ENCODE data around the gene CARHSP1. TPM values are rescaled to one million over a fixed set of nuclear protein-coding genes. Genes with fewer than 3 reads are reported as not detected.

CARHSP1 gene
- total and polyA plus RNA-seq, 9 of the 15 experiments (the other 6 are each of a cell fraction or from before 2014, with no cell fraction given): 5.8 to 114 (median 41.1) TPM

GRCh38 chr16:8859913-8860881 lies 8.6 kb downstream of the CARHSP1 start:
- Histone ChIP-seq H3K9me1 (ENCODE audit: control insufficient read depth, insufficient read depth, low read length) (peaks cover 15% of the 10 kb centered on the region), H4K20me1 (replicated peaks; ENCODE audit: control insufficient read depth, insufficient read depth, low read length) (peaks cover 36% of the 10 kb centered on the region), H2AFZ (ENCODE audit: low read depth, low read length) (no peak overlapping the region), H3K27ac (ENCODE audit: extremely low read depth, low read depth, low read length) (no peak overlapping the region), H3K9me3 (replicated peaks; ENCODE audit: control insufficient read depth, insufficient read depth, low read depth, low read length) (no peaks in the 10 kb centered on the region), H3K9ac (ENCODE audit: insufficient read depth in 1 of 2, low read depth in 2 of 2, low read length in 2 of 2) (no peak overlapping the region; a peak in 1 of 4 replicates), H3K4me2 (ENCODE audit: insufficient read depth, low read length) (no peak overlapping the region), H3K27me3 (ENCODE audit: control insufficient read depth in 2 of 2, insufficient read depth in 2 of 2, low read length in 2 of 2) (no peaks in the 10 kb centered on the region), H3K4me3 (no peak overlapping the region), H3K4me1 (replicated peaks in 1 of 2; ENCODE audit: control insufficient read depth in 2 of 2, insufficient read depth in 2 of 2, low read length in 2 of 2) (peaks cover 30 to 52% of the 10 kb centered on the region in 2 experiments), H3K36me3 (ENCODE audit: control insufficient read depth, insufficient read depth, low read length) (peaks cover 49% of the 10 kb centered on the region; the same call in 2 of the 3 replicates), H3K79me2 (ENCODE audit: control insufficient read depth, insufficient read depth, low read length) (peaks cover 58% of the 10 kb centered on the region)
- ATAC-seq: no peak
- no TSS peak for BruUV-seq (replicated peaks)
- intact Hi-C loops (cut with micrococcal nuclease) (no loop called here), in situ Hi-C loops (cut with MboI) (no loop called here)
- FAIRE-seq: no peak
- ChIA-PET CTCF (ENCODE audit: low intra/inter-chr PET ratio) (no interaction called here), POLR2A (interaction anchor here (0.5 to 2.4 kb wide), 8 partner anchors 9 to 1884 kb away, joined by 3 to 5 read pairs (median 3); partner anchors contain the start of gene NUBP1)
- WGBS (ENCODE audit: insufficient coverage, low coverage, missing lambda C conversion rate): 92% methylated on average over 19 of the region's 25 CpGs
- DNase-seq (ENCODE audit: extremely low read depth in 1 of 4, low spot score in 3 of 4): no peak
- TF ChIP-seq RBM22 (IDR thresholded peaks at IDR 0.05; ENCODE audit: low read depth, low read length, poor library complexity, severe bottlenecking) (peak; percentile 42), POLR2G (IDR thresholded peaks at IDR 0.05; ENCODE audit: low read depth, low read length) (peak; percentile 14; the same call in 1 of the 2 replicates), POLR2B (IDR thresholded peaks at IDR 0.05; ENCODE audit: low read depth, partially characterized antibody) (peak; percentile 4), ZBTB7A (IDR thresholded peaks at IDR 0.05; ENCODE audit: borderline replicate concordance, control insufficient read depth, low read depth, low read length) (no peak)

All from K562 (cell line).